GM19397 (cell line): Measurements from ENCODE around the gene DAB1.

ENCODE experiments used
- ATAC-seq: cut with Tn5 transposase; IDR thresholded peaks from one replicate; pipeline ENCODE4 v1.9.1; 2021; ENCODE audit warnings: mild to moderate bottlenecking, moderate library complexity; ENCODE audit not compliant: unreplicated experiment

The DAB1 gene

GRCh38 chr1:56965191-56965590 is 458.7 kb downstream of the DAB1 start:
- ATAC-seq, result no peak

GRCh38 chr1:56964349-56965017 is 459.4 kb downstream of the DAB1 start:
- ATAC-seq, result no peak

- no peak for ATAC-seq
These were observed 460.2 kb downstream of the DAB1 start for GRCh38 chr1:56963667-56964066.

DNA sequence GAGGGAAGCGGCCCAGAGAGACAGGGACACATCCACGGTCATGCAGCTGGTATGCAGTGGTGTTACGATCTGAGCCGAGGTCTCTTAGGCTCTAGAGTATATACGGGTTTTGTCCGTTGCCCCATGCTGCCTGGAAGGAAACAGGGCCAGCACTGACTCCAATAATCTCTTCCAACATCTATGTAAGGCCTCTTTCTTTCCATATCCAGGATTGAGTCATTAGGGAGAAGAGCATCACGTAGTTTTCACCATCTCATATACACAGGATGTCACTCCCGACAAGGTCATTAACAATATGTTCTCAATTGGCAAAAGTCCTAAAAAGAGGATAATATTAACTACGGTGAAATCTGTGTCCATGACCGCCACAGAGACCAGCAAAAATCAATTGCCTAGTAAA is 462.4 kb downstream of the DAB1 start:
- no peak for ATAC-seq

GRCh38 chr1:56958526-56958925 is 465.3 kb downstream of the DAB1 start:
- ATAC-seq, result no peak

- ATAC-seq, result no peak
These were observed 465.9 kb downstream of the DAB1 start for GRCh38 chr1:56957931-56958330.

- no peak for ATAC-seq
These were observed 469.2 kb downstream of the DAB1 start for GRCh38 chr1:56954664-56955063.

GRCh38 chr1:56953386-56953785 is 470.5 kb downstream of the DAB1 start:
- no peak for ATAC-seq

- no peak for ATAC-seq
These were observed 471.4 kb downstream of the DAB1 start for GRCh38 chr1:56952501-56952900.

GRCh38 chr1:56948403-56949023 is 475.3 kb downstream of the DAB1 start:
- no peak for ATAC-seq
